Omental fat pad (tissue), 4 donors: Measurements from ENCODE around the gene NOL4L. TPM values are rescaled to one million over a fixed set of nuclear protein-coding genes. Genes with fewer than 3 reads are reported as not detected.
"Not testable (repeated sequence)": the region's sequence is repeated elsewhere in the genome, so short reads cannot be mapped to it uniquely, and the experiment has no call there.

Source experiments
- ATAC-seq: fragments of 150-250 bp; one replicate; pipeline ENCODE4 v1.9.1; 2016; ENCODE audit warnings: mild to moderate bottlenecking, moderate library complexity; ENCODE audit not compliant: low FRiP score
- DNase-seq: peaks from one replicate; pipeline ENCODE4 v3.0.0-alpha.2; 2019; ENCODE audit warnings: low spot score
- total RNA-seq, 4 donors: library from RNA; depleted of rRNA; stranded (reverse); fragments of >200 nt; gene quantifications; one replicate each; pipeline ENCODE4 v1.1.0, GENCODE V29; 2016
- TF ChIP-seq, protein P1 (sequence below), 3 donors: fragments of 450-650 bp; IDR thresholded peaks; one replicate each; pipeline ENCODE4 v1.5.1; 2016 to 2017; ENCODE audit warnings: antibody characterized with exemption in 3 of 3, mild to moderate bottlenecking in 3 of 3, moderate library complexity in 2 of 3

Gene NOL4L
- total RNA-seq, 4 donors from 2014 or later, result 6.8 to 15.3 (median 13.6) TPM

GRCh38 chr20:32495949-32496348, 89.2 kb downstream of the NOL4L start:
- TF ChIP-seq, protein P1, sequence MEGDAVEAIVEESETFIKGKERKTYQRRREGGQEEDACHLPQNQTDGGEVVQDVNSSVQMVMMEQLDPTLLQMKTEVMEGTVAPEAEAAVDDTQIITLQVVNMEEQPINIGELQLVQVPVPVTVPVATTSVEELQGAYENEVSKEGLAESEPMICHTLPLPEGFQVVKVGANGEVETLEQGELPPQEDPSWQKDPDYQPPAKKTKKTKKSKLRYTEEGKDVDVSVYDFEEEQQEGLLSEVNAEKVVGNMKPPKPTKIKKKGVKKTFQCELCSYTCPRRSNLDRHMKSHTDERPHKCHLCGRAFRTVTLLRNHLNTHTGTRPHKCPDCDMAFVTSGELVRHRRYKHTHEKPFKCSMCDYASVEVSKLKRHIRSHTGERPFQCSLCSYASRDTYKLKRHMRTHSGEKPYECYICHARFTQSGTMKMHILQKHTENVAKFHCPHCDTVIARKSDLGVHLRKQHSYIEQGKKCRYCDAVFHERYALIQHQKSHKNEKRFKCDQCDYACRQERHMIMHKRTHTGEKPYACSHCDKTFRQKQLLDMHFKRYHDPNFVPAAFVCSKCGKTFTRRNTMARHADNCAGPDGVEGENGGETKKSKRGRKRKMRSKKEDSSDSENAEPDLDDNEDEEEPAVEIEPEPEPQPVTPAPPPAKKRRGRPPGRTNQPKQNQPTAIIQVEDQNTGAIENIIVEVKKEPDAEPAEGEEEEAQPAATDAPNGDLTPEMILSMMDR (IDR thresholded peaks at IDR 0.05), result no peak
- ATAC-seq (no peak), DNase-seq (no peak)

- no peak for DNase-seq
- TF ChIP-seq, protein P1 (IDR thresholded peaks at IDR 0.05), result no peak
- no peak for ATAC-seq
Observed at GRCh38 chr20:32495217-32495565, 89.9 kb downstream of the NOL4L start.

DNA sequence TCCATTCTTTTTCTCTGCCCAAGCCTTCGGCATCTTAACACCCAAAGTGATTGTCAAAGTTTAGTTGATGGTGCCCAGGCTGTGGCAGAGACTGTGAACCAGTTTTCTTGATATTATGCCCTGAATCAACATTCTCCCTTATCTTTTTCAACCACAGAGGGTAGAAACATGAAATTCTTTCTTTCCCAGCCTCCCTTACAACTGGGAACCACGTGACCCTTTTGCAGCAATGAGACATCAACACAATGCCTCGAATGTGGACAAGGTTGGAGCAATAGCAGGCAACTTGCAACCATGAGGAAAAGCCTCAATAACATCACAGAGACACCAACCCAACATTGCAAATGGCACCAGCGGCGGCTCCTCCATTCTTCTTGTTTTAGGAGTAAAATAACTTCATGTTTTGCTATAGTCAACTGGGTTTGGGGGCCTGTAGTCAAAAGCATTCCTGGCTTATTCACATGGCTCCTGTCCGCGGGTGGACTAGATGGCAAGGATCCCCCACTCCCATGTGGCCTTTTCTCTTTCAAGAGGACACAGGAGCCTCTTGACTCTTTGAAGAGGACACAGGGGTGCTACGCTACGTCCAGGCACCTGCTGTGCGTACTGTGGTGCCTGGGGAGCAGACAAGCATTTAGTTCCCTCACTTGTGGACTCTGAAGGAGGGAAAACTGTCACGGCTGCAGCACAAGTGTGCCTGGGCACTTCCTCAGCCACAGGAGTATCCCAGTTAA, 90.5 kb downstream of the NOL4L start:
- ATAC-seq (no peak), DNase-seq (no peak)
- TF ChIP-seq, protein P1 (IDR thresholded peaks at IDR 0.05), result no peak

- DNase-seq (no peak), ATAC-seq (no peak)
- TF ChIP-seq, protein P1 (IDR thresholded peaks at IDR 0.05), result no peak
Observed at GRCh38 chr20:32493356-32493755, 91.8 kb downstream of the NOL4L start.

GRCh38 chr20:32491764-32492151, 93.4 kb downstream of the NOL4L start:
- ATAC-seq, DNase-seq: not testable (repeated sequence)

DNA sequence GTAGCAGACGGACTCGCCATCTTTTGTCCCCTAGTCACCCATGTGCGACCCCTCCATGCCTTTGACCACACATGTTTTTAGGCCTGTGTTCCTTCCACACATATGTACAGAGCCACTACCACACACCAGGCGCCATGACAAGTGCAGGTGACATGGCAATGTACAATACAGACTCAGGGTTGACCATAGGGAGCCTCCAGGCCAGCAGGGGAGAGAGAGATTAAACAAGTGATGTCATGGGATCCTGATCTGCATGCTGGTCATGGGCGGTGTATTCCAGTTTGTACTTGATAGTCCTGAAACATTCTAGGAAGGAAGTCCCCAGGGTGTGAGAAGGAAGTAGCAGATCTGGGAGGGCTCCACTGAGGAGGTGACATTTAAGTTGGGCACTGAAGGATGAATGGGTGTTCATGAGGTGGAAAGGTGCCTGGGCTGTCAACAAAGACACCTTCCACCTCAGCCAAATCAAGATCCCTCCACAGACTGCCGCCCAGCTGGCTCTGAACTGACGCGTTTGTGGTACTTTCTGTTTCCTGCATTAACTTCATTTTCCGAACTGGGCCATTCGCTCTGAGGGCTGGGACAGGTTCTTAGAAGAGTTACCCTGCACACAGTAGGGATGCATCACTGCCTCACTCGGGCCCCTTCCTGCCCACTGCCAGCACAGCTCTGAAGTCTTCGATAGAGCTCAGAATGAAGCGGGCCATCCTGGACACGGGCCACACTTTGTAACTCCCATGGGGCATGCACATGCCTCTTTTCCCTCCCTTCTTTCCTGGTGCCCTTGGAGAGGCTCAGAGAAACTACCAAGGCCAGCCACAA, 94.0 kb downstream of the NOL4L start:
- DNase-seq (no peak), ATAC-seq (no peak)
- TF ChIP-seq, protein P1 (IDR thresholded peaks at IDR 0.05), result no peak

DNA sequence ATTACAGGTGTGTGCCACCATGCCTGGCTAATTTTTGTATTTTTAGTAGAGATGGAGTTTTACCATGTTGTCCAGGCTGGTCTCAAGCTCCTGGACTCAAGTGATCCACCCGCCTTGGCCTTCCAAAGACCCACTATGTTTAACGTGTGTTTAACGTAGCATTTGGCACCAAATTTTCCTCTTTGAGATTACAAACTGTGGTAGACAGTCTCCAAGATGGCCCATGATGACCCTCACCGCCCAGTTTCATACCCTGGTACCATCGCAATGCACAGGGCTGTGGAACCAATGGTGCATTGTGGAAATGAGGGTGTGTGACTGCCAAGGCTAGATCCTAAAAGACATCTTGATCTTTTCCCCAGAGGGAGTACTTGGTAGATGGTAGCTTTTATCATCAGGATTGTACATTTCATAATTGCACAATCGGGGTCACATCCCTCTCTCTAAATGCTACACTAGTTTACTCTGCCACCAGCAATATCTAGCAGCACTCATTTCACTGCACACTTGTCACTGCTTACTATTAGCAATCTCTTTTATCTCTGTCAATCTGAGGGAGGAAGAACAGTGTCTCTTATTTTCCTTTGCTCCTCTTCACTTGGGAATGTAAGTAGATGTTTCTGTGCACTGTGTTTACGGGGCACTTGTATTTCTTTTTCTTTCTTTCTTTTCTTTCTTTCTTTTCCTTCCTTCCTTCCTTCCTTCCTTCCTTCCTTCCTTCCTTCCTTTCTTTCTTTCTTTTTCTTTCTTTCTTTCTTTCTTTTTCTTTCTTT, 96.9 kb downstream of the NOL4L start:
- ATAC-seq, result no peak
- TF ChIP-seq, protein P1 (IDR thresholded peaks at IDR 0.05), result no peak
- no peak for DNase-seq
